B cell (primary cell): Measurements from ENCODE around the gene CYP27B1. TPM values are rescaled to one million over a fixed set of nuclear protein-coding genes. Genes with fewer than 3 reads are reported as not detected.

Experiments used
- ATAC-seq: fragments of 200-7000 bp; cut with Tn5 transposase; one replicate; pipeline ENCODE4 v1.10.0; 2021; ENCODE audit warnings: low read depth, mild to moderate bottlenecking, moderate number of reproducible peaks, moderate library complexity
- CTCF ChIA-PET: fragments of 350-600 bp; sonication (Branson Sonifier 250); formaldehyde crosslinking; loops from one replicate; lab custom pipeline; 2021; ENCODE audit warnings: antibody characterized with exemption, inconsistent platforms; lab: Charles Lee
- POLR2A ChIA-PET: fragments of 350-600 bp; sonication (Branson Sonifier 250); formaldehyde crosslinking; loops from one replicate; lab custom pipeline; 2021; ENCODE audit warnings: antibody characterized with exemption; lab: Charles Lee
- DNase-seq: peaks from one replicate; pipeline ENCODE4 v3.0.0; 2013
- H2AFZ ChIP-seq: 2 replicates; pipeline ENCODE4 v1.6.1; 2012; ENCODE audit warnings: mild to moderate bottlenecking, low read depth, low read length; ENCODE audit not compliant: insufficient read depth, poor library complexity, severe bottlenecking
- H3K27ac ChIP-seq, 2 donors: 1 replicate in 1 of 2; 2 replicates in 1 of 2; pipeline ENCODE4 v1.5.1; 2012 to 2013; ENCODE audit warnings: low read length in 2 of 2, mild to moderate bottlenecking in 2 of 2, moderate library complexity in 1 of 2
- H3K27me3 ChIP-seq, 4 experiments: fragments of 200-600 bp in 1 of 4; sonication (generic) in 1 of 4; replicated peaks in 1 of 4; 1 replicate in 2 of 4; 2 replicates in 2 of 4; pipeline versions ENCODE4 v1.6.1 to v1.7.0; 2013 to 2016; ENCODE audit warnings: low read length in 3 of 4, mild to moderate bottlenecking in 2 of 4, mixed read lengths in 1 of 4, moderate library complexity in 1 of 4; ENCODE audit not compliant: insufficient read depth in 4 of 4, control insufficient read depth in 3 of 4; ENCODE audit errors: control extremely low read depth in 1 of 4
- H3K36me3 ChIP-seq, 2 experiments: replicated peaks in 1 of 2; 1 replicate in 1 of 2; 2 replicates in 1 of 2; pipeline versions ENCODE4 v1.6.1 to v1.7.1; 2013; ENCODE audit warnings: low read length in 1 of 2; ENCODE audit not compliant: insufficient read depth in 2 of 2, control insufficient read depth in 1 of 2; ENCODE audit errors: control extremely low read depth in 1 of 2, extremely low read depth in 1 of 2
- H3K4me1 ChIP-seq, 2 donors: fragments of 200-600 bp in 1 of 2; sonication (generic) in 1 of 2; 1 replicate in 1 of 2; 2 replicates in 1 of 2; pipeline versions ENCODE4 v1.5.1 to v1.6.1; 2013 to 2017; ENCODE audit warnings: low read length in 2 of 2; ENCODE audit not compliant: control insufficient read depth in 2 of 2, insufficient read depth in 2 of 2
- H3K4me2 ChIP-seq: replicated peaks from 2 replicates; pipeline ENCODE3; 2012; ENCODE audit warnings: mild to moderate bottlenecking, low read depth, low read length; ENCODE audit not compliant: poor library complexity, severe bottlenecking
- H3K4me3 ChIP-seq, 5 experiments: fragments of 200-600 bp in 1 of 5; sonication (generic) in 1 of 5; 1 replicate in 3 of 5; 2 replicates in 2 of 5; pipeline versions ENCODE4 v1.5.1 to v1.7.0; 2011 to 2016; ENCODE audit warnings: low read length in 4 of 5, mild to moderate bottlenecking in 4 of 5, low read depth in 2 of 5, control low read depth in 1 of 5, moderate library complexity in 1 of 5; ENCODE audit not compliant: insufficient read depth in 1 of 5; ENCODE audit errors: control extremely low read depth in 1 of 5, extremely low read depth in 1 of 5
- H3K79me2 ChIP-seq: fragments of 200-600 bp; sonication (generic); one replicate; pipeline ENCODE4 v1.6.0; 2016; ENCODE audit warnings: low read length; ENCODE audit not compliant: control insufficient read depth, insufficient read depth
- H3K9ac ChIP-seq: fragments of 200-600 bp; sonication (generic); 2 replicates; pipeline ENCODE4 v1.6.1; 2017; ENCODE audit warnings: mild to moderate bottlenecking, low read length, moderate library complexity
- H3K9me3 ChIP-seq, 3 donors: one replicate each; pipeline versions ENCODE4 v1.6.1 to v1.7.1; 2013; ENCODE audit warnings: low read length in 2 of 3; ENCODE audit not compliant: control insufficient read depth in 2 of 3, insufficient read depth in 1 of 3; ENCODE audit errors: control extremely low read depth in 1 of 3
- H4K20me1 ChIP-seq: 2 replicates; pipeline ENCODE4 v1.6.0; 2012; ENCODE audit warnings: mild to moderate bottlenecking, low read length; ENCODE audit not compliant: insufficient read depth, control insufficient read depth, poor library complexity, severe bottlenecking
- H3K27ac Mint-ChIP-seq: one replicate; pipeline ENCODE4 v1.8.0; 2021; ENCODE audit warnings: mixed read lengths
- H3K27me3 Mint-ChIP-seq: one replicate; pipeline ENCODE4 v1.8.0; 2021; ENCODE audit warnings: mixed read lengths
- H3K4me1 Mint-ChIP-seq: one replicate; pipeline ENCODE4 v1.8.0; 2021; ENCODE audit warnings: mixed read lengths
- H3K4me3 Mint-ChIP-seq: one replicate; pipeline ENCODE4 v1.8.0; 2021; ENCODE audit warnings: mixed read lengths
- H3K9me3 Mint-ChIP-seq: one replicate; pipeline ENCODE4 v1.8.0; 2022; ENCODE audit warnings: mixed read lengths; ENCODE audit not compliant: insufficient read depth
- CTCF ChIP-seq: fragments of 200-600 bp; IDR thresholded peaks from one replicate; pipeline ENCODE4 v1.8.0; 2022; ENCODE audit warnings: antibody characterized with exemption, mild to moderate bottlenecking
- EZH2 ChIP-seq: IDR thresholded peaks from 2 replicates; pipeline ENCODE4 v1.6.1; 2012; ENCODE audit warnings: borderline replicate concordance, low read depth, mild to moderate bottlenecking, moderate library complexity, low read length; ENCODE audit not compliant: insufficient read depth, poor library complexity, severe bottlenecking
- WGBS: methylation state at CpG from one replicate; pipeline ENCODE4 v1.1.5; 2013; ENCODE audit warnings: missing lambda C conversion rate; ENCODE audit not compliant: insufficient coverage; 5-methylcytosine and 5-hydroxymethylcytosine counted together
- intact Hi-C: fragments of 100-400 bp; cut with micrococcal nuclease; formaldehyde crosslinking; loops from one replicate; pipeline ENCODE4 v1.10.0; 2022
- polyA plus RNA-seq: library from polyadenylated mRNA; depleted of rRNA; stranded (reverse); fragments of >200 nt; gene quantifications from 2 replicates; pipeline ENCODE4 v1.2.3, GENCODE V29; 2012
- total RNA-seq, 2 donors: library from RNA; stranded (reverse); fragments of 120-200 nt in 1 of 2; gene quantifications; 1 replicate in 1 of 2; 2 replicates in 1 of 2; pipeline versions ENCODE4 v1.2.3 to v1.2.4, GENCODE V29; 2013 to 2022

Gene CYP27B1
- total and polyA plus RNA-seq, 2 donors (not counting 1 experiment from before 2014, with no cell fraction given): 0.66 to 0.79 TPM

DNA sequence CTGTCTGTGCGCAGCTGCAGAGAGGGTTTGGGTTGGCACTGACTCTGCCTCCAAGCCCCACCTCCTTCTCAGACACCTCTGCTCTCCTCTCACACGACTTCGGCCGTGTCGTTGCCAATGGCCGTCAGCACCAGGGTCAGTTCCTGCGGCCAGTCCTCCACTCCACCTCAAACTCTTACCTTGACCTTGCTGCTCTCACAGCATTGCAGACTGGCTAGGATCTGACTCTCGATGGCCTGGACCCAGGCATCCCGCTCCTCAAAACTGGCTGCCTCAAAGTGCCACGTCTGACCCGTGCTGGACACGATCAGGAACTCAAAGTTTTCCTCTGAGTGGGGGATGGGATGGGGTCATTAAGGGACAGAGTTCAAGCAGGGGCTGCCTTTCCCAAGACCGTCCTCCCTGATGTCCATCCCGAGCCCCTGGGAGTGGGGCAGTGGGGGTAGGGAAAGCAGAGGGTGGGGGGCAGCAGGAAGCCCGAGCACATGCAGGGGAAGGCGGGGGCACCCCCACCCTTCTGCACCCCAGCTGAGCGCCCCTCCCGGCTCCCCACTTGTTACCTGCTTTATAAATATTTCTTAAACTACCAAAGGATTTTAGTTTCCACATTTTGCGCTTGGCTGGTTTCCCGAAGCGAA is 39.0 kb downstream of the CYP27B1 start:
- no peak overlapping the region for H3K9ac ChIP-seq
- CTCF ChIA-PET: no interaction called here
- no peaks in the 10 kb centered on the region for H3K9me3 Mint-ChIP-seq
- H3K4me1 Mint-ChIP-seq: peaks cover 16% of the 10 kb centered on the region
- H3K27ac ChIP-seq: no peak overlapping the region
- no peak overlapping the region for H3K4me3 ChIP-seq
- peaks cover 0 to 7% (median 0%) of the 10 kb centered on the region in 3 donors for H3K9me3 ChIP-seq
- ATAC-seq (no peak), DNase-seq (no peak)
- no peak overlapping the region for H3K4me3 Mint-ChIP-seq
- H4K20me1 ChIP-seq: peaks cover 7% of the 10 kb centered on the region
- 96% methylated on average over 15 of the region's 21 CpGs for WGBS
- no peak overlapping the region for H3K4me2 ChIP-seq
- H3K79me2 ChIP-seq: no peaks in the 10 kb centered on the region
- peaks cover 8 to 16% of the 10 kb centered on the region in 2 donors for H3K4me1 ChIP-seq
- H3K27me3 Mint-ChIP-seq: no peaks in the 10 kb centered on the region
- no peak overlapping the region for H2AFZ ChIP-seq
- H3K36me3 ChIP-seq: peaks cover 0 to 62% of the 10 kb centered on the region in 2 experiments
- no peak for TF ChIP-seq EZH2
- no peak for TF ChIP-seq CTCF
- intact Hi-C loops: no loop called here
- no peaks in the 10 kb centered on the region for H3K27me3 ChIP-seq
- POLR2A ChIA-PET: no interaction called here
- no peak overlapping the region for H3K27ac Mint-ChIP-seq

GRCh38 chr12:57726884-57727757 is 39.8 kb downstream of the CYP27B1 start:
- 98% methylated on average over 73 of the region's 76 CpGs for WGBS
- no peak for ATAC-seq
- peaks cover 16% of the 10 kb centered on the region for H3K4me1 Mint-ChIP-seq
- no peak overlapping the region for H3K27ac Mint-ChIP-seq
- no peak overlapping the region for H2AFZ ChIP-seq
- no peak overlapping the region for H3K4me3 ChIP-seq
- ChIA-PET POLR2A (no interaction called here), CTCF (no interaction called here)
- H3K9me3 Mint-ChIP-seq: no peaks in the 10 kb centered on the region
- H3K36me3 ChIP-seq: peaks cover 0 to 55% of the 10 kb centered on the region in 2 experiments
- H3K4me2 ChIP-seq: no peak overlapping the region
- peaks cover 0 to 7% (median 0%) of the 10 kb centered on the region in 3 donors for H3K9me3 ChIP-seq
- intact Hi-C loops: no loop called here
- DNase-seq: no peak
- H3K27me3 ChIP-seq: no peaks in the 10 kb centered on the region
- no peak overlapping the region for H3K27ac ChIP-seq
- no peak overlapping the region for H3K9ac ChIP-seq
- peaks cover 8 to 16% of the 10 kb centered on the region in 2 donors for H3K4me1 ChIP-seq
- H3K79me2 ChIP-seq: no peaks in the 10 kb centered on the region
- H3K4me3 Mint-ChIP-seq: no peak overlapping the region
- H3K27me3 Mint-ChIP-seq: no peaks in the 10 kb centered on the region
- H4K20me1 ChIP-seq: peaks cover 7% of the 10 kb centered on the region
- no peak for TF ChIP-seq CTCF
